NCI-H187 (cell line): Measurements from ENCODE around the gene SOX6.

Experiments
- DNase-seq, 2 experiments: peaks; one replicate each; lab custom pipeline; 2025; lab: John Stamatoyannopoulos, UW

Gene SOX6

GRCh38 chr11:16364254-16364653 lies 7.9 kb upstream of the SOX6 start:
- DNase-seq, result no peak

- no peak for DNase-seq
Observed at GRCh38 chr11:16363706-16364105, 7.4 kb upstream of the SOX6 start.

DNA sequence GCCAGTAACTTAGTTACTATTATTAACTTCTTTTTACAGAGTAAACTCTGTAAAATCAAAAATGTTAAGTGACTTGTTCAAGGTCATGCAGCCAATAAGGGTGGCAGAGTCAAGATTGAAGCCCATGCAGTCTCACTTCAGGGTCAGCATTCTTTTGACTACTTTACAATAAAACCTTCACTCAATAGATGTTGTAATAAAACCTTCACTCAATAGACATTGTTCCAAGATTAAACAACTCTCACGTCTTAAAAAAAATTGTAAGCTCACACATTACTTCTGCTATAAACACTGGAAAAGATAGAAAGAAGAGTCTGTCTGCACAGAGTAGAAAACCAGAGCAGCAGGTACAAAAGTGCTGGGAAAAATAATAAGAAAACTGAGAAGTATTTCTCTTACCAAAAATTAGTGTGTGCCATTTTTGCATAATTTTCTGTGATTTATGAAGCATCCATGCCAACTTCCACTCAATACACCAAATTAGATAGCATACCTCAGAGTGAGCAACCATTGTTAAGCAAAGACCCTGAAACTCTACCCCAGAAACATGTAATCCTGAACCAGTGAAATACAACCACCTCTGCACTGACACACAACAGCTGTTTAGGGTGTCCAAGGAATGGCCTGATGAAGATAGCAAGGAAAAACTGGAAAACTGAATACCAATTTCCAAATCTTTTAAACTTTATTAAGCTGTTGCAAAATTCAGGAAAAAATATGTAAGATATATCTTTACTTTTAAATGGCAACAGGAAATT lies 4.9 kb upstream of the SOX6 start:
- DNase-seq, result no peak

- DNase-seq, result no peak
Observed at GRCh38 chr11:16359369-16359768, 3.0 kb upstream of the SOX6 start.

GRCh38 chr11:16358726-16359125 lies 2.4 kb upstream of the SOX6 start:
- no peak for DNase-seq

- DNase-seq, result no peak
Observed at GRCh38 chr11:16357775-16358174, 1.4 kb upstream of the SOX6 start.

DNA sequence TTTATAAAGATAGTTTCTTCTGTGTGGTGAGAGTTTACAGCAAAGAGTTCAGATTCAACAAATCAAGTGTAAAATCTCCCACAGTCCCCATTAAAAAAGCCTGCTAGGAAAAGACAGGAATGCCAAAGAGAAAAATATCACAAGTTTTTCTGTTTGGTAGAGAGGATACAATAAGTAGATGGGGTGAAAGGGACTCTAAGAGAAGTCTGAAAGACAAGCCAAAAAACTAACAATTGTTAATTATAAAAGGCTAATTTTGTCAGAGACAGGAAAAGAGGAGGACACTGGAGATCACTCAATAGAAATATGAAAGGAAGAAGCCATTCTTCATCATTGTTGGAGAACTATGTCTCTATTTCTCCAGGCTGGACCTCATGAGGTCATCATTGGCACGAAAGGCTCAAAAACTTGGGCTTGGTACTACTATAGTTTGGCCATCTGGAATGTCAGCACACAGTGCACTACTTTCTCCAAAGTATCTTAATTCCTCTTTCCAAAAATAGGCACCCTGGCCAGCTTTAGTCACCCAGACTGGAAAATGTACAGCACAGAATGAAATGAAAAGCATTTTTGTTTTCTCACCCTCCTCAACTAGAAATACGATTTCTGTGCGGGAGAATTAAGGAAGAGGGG lies 531 bp upstream of the SOX6 start:
- DNase-seq, result no peak

DNA sequence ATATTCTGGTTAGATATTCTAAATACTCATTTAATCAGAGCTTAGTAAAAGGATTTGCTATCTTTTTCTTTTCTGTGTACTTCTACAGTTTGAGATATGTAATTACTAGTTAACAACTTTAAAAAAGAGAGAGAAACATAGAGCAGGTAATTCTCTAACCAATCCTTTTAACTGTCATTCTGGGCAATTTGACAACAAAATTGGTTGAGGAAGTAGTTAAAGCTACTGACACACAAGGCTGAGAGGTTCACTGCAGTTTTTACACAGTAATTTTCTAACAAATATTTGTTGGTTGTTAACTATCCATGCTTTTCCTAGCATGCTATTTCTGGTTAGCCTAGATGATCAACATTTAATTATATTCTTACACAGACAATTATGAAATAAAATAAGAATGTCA lies 3.6 kb downstream of the SOX6 start:
- DNase-seq, result no peak

DNA sequence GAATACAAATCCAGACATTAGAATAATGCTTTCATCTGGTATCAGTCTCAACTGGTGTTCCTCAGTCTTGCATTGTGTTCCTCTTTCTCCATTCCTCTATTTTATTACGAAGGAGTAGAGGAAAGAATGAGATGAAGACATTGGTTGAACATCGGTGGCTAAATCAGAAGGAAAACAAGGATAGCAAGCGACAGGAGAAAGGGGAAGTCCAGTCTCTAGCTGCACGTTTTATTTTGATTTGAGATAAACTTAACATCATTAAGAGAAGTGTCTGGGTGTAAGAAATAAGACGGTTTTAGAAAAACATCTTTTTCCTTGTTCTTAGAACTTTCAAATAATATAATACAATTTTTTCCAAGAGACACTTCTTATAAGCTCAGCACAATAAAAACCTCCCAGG lies 6.2 kb downstream of the SOX6 start:
- DNase-seq, result no peak

DNA sequence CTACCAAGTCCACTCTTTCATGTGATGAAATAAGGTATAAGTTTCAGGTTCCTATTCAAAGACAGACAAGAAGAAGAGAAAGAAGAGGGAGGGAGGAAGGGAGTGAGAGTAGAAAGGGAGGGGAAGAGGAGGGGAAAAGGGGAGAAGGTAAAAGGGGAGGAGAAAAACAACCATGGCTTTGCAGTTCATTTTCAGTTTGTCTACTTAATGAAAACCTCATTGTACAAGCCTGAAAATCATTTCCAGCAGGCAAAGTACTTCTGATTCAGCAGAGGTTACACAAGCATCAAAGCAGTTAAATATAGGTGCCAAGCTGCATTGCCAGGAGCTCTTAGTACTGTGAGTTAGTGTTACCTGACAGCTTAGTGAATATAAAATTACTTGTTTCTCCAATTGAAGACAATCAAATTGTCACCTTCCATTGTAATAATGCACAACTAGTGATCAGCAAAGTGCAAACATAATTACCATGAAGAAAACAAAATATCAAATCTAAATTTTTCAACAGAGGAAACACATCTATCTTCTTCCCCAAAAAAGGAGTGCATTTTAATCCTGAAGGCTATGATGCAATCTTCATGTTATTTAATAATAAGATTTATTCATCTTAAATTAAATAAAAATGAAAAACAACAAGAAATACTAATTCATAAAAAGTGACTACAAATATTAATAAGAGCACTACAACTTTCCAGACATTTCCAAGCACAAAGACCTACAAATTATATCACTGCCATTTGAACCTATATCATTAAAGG lies 8.2 kb downstream of the SOX6 start:
- no peak for DNase-seq

GRCh38 chr11:16346975-16347374 lies 9.4 kb downstream of the SOX6 start:
- DNase-seq, result no peak

- DNase-seq, result no peak
Observed at GRCh38 chr11:16341853-16342252, 14.5 kb downstream of the SOX6 start.

DNA sequence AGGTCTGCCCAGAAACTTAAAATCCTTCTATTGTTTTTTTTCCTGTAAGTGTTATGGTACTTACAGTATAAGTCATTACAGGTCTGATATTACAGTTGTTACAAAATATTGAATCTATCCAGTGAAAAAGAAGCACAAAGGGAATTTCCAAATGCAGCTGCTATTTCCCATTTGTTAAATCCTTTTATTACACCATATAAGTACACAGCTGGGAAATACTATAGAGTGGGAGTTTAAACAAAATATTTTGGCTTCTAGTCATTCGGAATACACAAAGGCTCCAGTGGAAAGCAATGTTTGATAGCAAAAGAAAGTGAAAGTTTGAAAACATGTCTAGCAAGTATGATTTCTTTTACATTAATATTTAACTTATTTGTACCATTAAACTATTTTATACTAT lies 18.0 kb downstream of the SOX6 start:
- no peak for DNase-seq

GRCh38 chr11:16337421-16338213 lies 18.7 kb downstream of the SOX6 start:
- no peak for DNase-seq

GRCh38 chr11:16336721-16337120 lies 19.6 kb downstream of the SOX6 start:
- no peak for DNase-seq

- DNase-seq, result no peak
Observed at GRCh38 chr11:16336204-16336603, 20.1 kb downstream of the SOX6 start.

DNA sequence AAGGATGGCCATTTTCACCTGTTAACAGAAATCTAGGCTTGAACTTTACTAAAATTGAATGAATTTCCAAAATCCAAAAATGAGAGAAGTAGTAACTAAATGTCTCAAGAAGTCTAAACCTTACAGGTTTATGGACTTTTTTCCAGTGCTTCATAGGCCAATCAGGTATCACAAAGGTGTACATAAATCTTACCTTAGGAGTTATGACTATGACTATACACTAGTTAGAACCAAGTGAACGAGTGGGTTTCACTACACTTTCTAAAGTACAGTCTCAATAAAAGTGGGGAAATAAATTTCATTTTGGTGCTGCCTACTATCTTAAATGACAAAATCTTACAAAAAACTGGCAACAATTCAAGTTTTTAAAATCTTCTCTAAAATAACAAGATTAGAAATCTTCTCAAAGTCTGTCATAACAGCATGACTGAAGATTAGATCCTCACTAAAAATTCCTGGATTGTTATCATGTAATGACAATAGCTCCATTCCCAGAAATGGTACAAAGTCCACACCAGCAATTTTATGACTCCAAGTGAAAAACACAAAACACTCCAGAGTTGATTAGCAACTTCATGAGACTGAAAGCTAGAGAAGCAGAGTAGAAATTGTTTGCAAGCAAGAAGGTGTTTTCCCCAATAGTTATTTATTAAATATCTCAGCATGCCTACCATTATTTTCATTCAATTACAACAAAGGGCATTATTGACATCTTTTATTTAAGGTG lies 20.9 kb downstream of the SOX6 start:
- no peak for DNase-seq

- DNase-seq, result no peak
Observed at GRCh38 chr11:16326679-16327297, 29.6 kb downstream of the SOX6 start.

DNA sequence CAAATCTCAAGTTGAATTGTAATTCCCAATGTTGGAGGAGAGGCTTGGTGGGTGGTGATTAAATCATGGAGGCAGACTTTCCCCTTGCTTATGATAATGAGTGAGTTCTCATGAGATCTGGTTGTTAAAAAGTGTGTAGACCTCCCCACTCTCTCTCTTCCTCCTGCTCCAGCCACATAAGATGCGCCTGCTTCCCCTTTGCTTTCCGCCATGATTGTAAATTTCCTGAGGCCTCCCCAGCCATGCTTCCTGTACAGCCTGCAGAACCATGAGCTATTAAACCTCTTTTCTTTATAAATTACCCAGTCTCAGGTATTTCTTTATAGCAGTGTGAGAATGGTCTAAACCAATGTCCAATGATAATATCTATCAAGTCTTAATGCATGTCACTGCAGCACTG lies 34.2 kb downstream of the SOX6 start:
- no peak for DNase-seq

DNA sequence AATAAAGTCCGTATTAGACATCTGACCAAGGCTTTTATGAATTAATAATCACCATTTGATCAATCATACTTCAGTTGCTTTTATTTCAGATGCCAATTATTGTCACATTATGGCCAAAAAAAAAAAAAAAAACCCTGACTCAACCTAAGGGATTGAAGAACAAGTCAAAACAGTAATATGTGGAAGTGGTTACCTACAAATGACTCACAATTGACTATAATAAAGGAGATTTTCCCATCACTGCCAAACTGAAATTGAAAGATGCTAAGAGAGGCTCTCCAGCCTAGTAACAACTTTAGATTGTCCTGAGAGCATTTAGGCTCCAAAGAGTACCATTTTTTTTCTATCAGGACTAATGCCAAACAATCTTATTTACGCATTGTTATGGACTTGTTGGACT lies 35.2 kb downstream of the SOX6 start:
- DNase-seq, result no peak

DNA sequence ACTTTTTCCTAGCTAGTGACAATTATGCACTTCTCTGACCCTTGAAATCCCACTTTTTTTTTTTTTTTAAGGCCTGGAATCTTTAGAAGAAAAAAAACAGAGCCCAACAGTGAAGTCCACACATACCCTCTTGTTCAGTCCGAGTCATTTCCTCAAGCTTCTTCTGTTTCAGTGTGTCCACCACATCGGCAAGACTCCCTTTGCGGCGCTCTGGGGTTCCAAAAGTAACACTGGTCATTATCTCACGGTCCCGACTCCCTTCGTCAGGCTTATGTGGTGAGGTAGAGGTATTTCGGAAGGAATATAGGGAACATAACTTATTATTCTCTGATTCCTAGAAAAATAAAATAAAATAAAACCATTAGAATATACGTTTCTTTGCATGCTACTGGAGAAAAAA lies 38.0 kb downstream of the SOX6 start:
- no peak for DNase-seq
